K562 (cell line): Measurements from ENCODE around the gene PHB1. TPM values are rescaled to one million over a fixed set of nuclear protein-coding genes. Genes with fewer than 3 reads are reported as not detected.

Source experiments
- ATAC-seq: fragments of 200-7000 bp; cut with Tn5 transposase; 3 replicates; pipeline ENCODE4 v1.9.1; 2020; ENCODE audit warnings: moderate library complexity
- BruUV-seq: library from RNA; stranded (reverse); fragments of 400-500 nt; replicated peaks from 2 replicates; lab custom pipeline; 2021; lab: Mats Ljungman, UMichigan
- CTCF ChIA-PET: fragments of 300-600 bp; formaldehyde crosslinking; extraction: SDS; loops from one replicate; lab custom pipeline; 2021; ENCODE audit warnings: low intra/inter-chr PET ratio; lab: Yijun Ruan, JAX
- POLR2A ChIA-PET: fragments of 300-600, 350-650 bp; sonication (Branson Sonifier 250); formaldehyde crosslinking; extraction: SDS; loops from one replicate; lab custom pipeline; 2021; ENCODE audit warnings: antibody characterized with exemption, inconsistent platforms; lab: Yijun Ruan, JAX
- DNase-seq, 4 experiments: peaks; one replicate each; pipeline versions ENCODE4 v3.0.0 to v3.0.0-alpha.2; 2011 to 2018; ENCODE audit warnings: low spot score in 3 of 4, mixed read lengths in 3 of 4; ENCODE audit errors: extremely low read depth in 1 of 4
- FAIRE-seq: peaks from 2 replicates; lab custom pipeline; 2011; peaks lifted over from hg19 to GRCh38; lab: Jason Lieb, UNC
- H2AFZ ChIP-seq: 2 replicates; pipeline ENCODE4 v1.6.0; 2011; ENCODE audit warnings: low read depth, low read length, control low read depth, inconsistent platforms
- H3K27ac ChIP-seq: fragments of 200-600 bp; 3 replicates; pipeline ENCODE4 v1.8.0; 2011; ENCODE audit warnings: low read depth, mild to moderate bottlenecking, control low read depth, inconsistent platforms, low read length, moderate library complexity, mixed read lengths; ENCODE audit errors: extremely low read depth
- H3K27me3 ChIP-seq, 2 experiments: fragments of 300-600 bp in 1 of 2; 2 replicates in 1 of 2; 3 replicates in 1 of 2; pipeline versions ENCODE4 v1.6.0 to v1.8.0; 2011; ENCODE audit warnings: inconsistent platforms in 2 of 2, low read length in 2 of 2, mild to moderate bottlenecking in 1 of 2, mixed read lengths in 1 of 2, moderate library complexity in 1 of 2; ENCODE audit not compliant: control insufficient read depth in 2 of 2, insufficient read depth in 2 of 2
- H3K36me3 ChIP-seq: fragments of 300-600 bp; 3 replicates; pipeline ENCODE4 v1.8.0; 2011; ENCODE audit warnings: mild to moderate bottlenecking, low read length, inconsistent platforms; ENCODE audit not compliant: control insufficient read depth, insufficient read depth
- H3K4me1 ChIP-seq, 2 experiments: fragments of 200-600 bp in 1 of 2; replicated peaks in 1 of 2; 2 replicates in 1 of 2; 3 replicates in 1 of 2; pipeline versions ENCODE4 v1.5.1 to v1.8.0; 2011; ENCODE audit warnings: inconsistent platforms in 2 of 2, low read length in 2 of 2, mild to moderate bottlenecking in 1 of 2, mixed read lengths in 1 of 2, moderate library complexity in 1 of 2; ENCODE audit not compliant: control insufficient read depth in 2 of 2, insufficient read depth in 2 of 2
- H3K4me2 ChIP-seq: 2 replicates; pipeline ENCODE4 v1.6.1; 2011; ENCODE audit warnings: low read length, control low read depth, inconsistent platforms, mixed read lengths; ENCODE audit not compliant: insufficient read depth
- H3K4me3 ChIP-seq: fragments of 200-600 bp; sonication (generic), shearing (Covaris generic); 2 replicates; pipeline ENCODE4 v1.5.1; 2016; ENCODE audit warnings: control low read depth, inconsistent platforms
- H3K79me2 ChIP-seq: fragments of 200-600 bp; 3 replicates; pipeline ENCODE4 v1.8.0; 2011; ENCODE audit warnings: low read length, inconsistent platforms; ENCODE audit not compliant: control insufficient read depth, insufficient read depth
- H3K9ac ChIP-seq, 2 experiments: 2 replicates each; pipeline versions ENCODE4 v1.6.0 to v1.6.1; 2011; ENCODE audit warnings: low read depth in 2 of 2, low read length in 2 of 2, control low read depth in 1 of 2, inconsistent platforms in 1 of 2, mild to moderate bottlenecking in 1 of 2, mixed read lengths in 1 of 2; ENCODE audit not compliant: insufficient read depth in 1 of 2
- H3K9me1 ChIP-seq: one replicate; pipeline ENCODE4 v1.6.0; 2011; ENCODE audit warnings: inconsistent platforms, mild to moderate bottlenecking, low read length, moderate library complexity; ENCODE audit not compliant: control insufficient read depth, insufficient read depth
- H3K9me3 ChIP-seq: replicated peaks from 2 replicates; pipeline ENCODE4 v1.5.1; 2011; ENCODE audit warnings: low read depth, low read length, inconsistent platforms; ENCODE audit not compliant: control insufficient read depth, insufficient read depth
- H4K20me1 ChIP-seq: replicated peaks from 2 replicates; pipeline ENCODE4 v1.6.1; 2011; ENCODE audit warnings: low read length, inconsistent platforms, mixed read lengths; ENCODE audit not compliant: control insufficient read depth, insufficient read depth
- CHD4 ChIP-seq: fragments of 200-600 bp; sonication (generic); IDR thresholded peaks from 3 replicates; pipeline ENCODE4 v1.6.1; 2012; ENCODE audit warnings: low read depth, mild to moderate bottlenecking, mixed read lengths, low read length, inconsistent platforms; ENCODE audit not compliant: insufficient read depth, insufficient replicate concordance, poor library complexity, severe bottlenecking
- ELK1 ChIP-seq: sonication (generic); formaldehyde crosslinking; IDR thresholded peaks from 2 replicates; pipeline ENCODE4 v1.8.1; 2022; ENCODE audit warnings: missing genetic modification reagents
- FOXP1 ChIP-seq: sonication (generic); formaldehyde crosslinking; IDR thresholded peaks from 2 replicates; pipeline ENCODE4 v1.8.0; 2022; ENCODE audit warnings: mild to moderate bottlenecking, missing genetic modification reagents
- MTA2 ChIP-seq: fragments of 450-650 bp; IDR thresholded peaks from 2 replicates; pipeline ENCODE4 v1.6.1; 2016; ENCODE audit warnings: low read depth
- WGBS: fragments of 100-300 bp; shearing (Covaris generic); methylation state at CpG from one replicate; pipeline ENCODE4 v1.1.6; 2016; ENCODE audit warnings: low coverage, mixed read lengths; ENCODE audit not compliant: insufficient coverage; ENCODE audit errors: missing lambda C conversion rate; 5-methylcytosine and 5-hydroxymethylcytosine counted together
- in situ Hi-C: fragments of 300-500 bp; cut with MboI; formaldehyde crosslinking; loops from 4 replicates; pipeline ENCODE4 v1.15.0; 2018; ENCODE audit warnings: inconsistent platforms, mixed read lengths
- intact Hi-C: fragments of 100-400 bp; cut with micrococcal nuclease; formaldehyde crosslinking; loops from 2 replicates; pipeline ENCODE4 v1.14.2; 2022
- polyA plus RNA-seq, 8 experiments: library from polyadenylated mRNA; depleted of rRNA in 4 of 8; stranded (reverse) in 5 of 8; unstranded in 3 of 8; fragments of >200 nt; fragmentation: Nextera tagmentation in 2 of 8; fragmentation: Illumina TruSeq in 1 of 8; extraction: Ambion mirVana in 2 of 8; extraction: Trizol in 1 of 8; gene quantifications; 2 replicates each; pipeline versions ENCODE4 v1.2.1 to v1.2.3, GENCODE V29; 2011 to 2014; ENCODE audit warnings: inconsistent platforms in 1 of 8, missing spikeins in 1 of 8
- total RNA-seq, 7 experiments: library from RNA; depleted of rRNA in 6 of 7; stranded (reverse); fragments of >200 nt in 6 of 7; fragmentation: Illumina TruSeq in 2 of 7; extraction: Trizol in 2 of 7; gene quantifications; 2 replicates each; pipeline versions ENCODE4 v1.2.1 to v1.2.3, GENCODE V29; 2011 to 2021; ENCODE audit warnings: low replicate concordance in 1 of 7
- TF ChIP-seq, protein P1 (sequence below): fragments of 450-650 bp; conservative IDR thresholded peaks from 2 replicates; pipeline ENCODE4 v1.6.1; 2016; ENCODE audit warnings: missing genetic modification characterization, low read depth, mild to moderate bottlenecking, missing compliant biosample characterization, moderate library complexity
- TF ChIP-seq, protein P2 (sequence below), 2 experiments: fragments of 450-650 bp in 1 of 2; sonication (generic) in 1 of 2; formaldehyde crosslinking in 1 of 2; IDR thresholded peaks; 2 replicates each; pipeline versions ENCODE4 v1.7.1 to v1.9.0; 2016 to 2022; ENCODE audit warnings: inconsistent platforms in 1 of 2, mild to moderate bottlenecking in 1 of 2, missing genetic modification reagents in 1 of 2

The PHB1 gene
- total and polyA plus RNA-seq, 9 of the 15 experiments (the other 6 are each of a cell fraction or from before 2014, with no cell fraction given) = 191 to 818 (median 349) TPM

GRCh38 chr17:49407086-49407485 is 7.6 kb downstream of the PHB1 start:
- H2AFZ ChIP-seq = no peak overlapping the region
- H3K4me3 ChIP-seq = no peak overlapping the region
- no peaks in the 10 kb centered on the region for H3K9me1 ChIP-seq
- H3K4me2 ChIP-seq = no peak overlapping the region
- H4K20me1 ChIP-seq = 0 out of 2 replicates have a peak, but pooled peaks cover 4% of the 10 kb centered on the region
- H3K9ac ChIP-seq = no peak overlapping the region; a peak in 1 of 4 replicates
- H3K27me3 ChIP-seq = no peaks in the 10 kb centered on the region
- ATAC-seq = no peak
- TF ChIP-seq FOXP1 (CRISPR knock-in tag) (no peak), ELK1 (CRISPR knock-in tag) (no peak), CHD4 (no peak), MTA2 (no peak)
- TF ChIP-seq, protein P1, sequence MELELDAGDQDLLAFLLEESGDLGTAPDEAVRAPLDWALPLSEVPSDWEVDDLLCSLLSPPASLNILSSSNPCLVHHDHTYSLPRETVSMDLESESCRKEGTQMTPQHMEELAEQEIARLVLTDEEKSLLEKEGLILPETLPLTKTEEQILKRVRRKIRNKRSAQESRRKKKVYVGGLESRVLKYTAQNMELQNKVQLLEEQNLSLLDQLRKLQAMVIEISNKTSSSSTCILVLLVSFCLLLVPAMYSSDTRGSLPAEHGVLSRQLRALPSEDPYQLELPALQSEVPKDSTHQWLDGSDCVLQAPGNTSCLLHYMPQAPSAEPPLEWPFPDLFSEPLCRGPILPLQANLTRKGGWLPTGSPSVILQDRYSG (tag) = no peak
- TF ChIP-seq, protein P2, sequence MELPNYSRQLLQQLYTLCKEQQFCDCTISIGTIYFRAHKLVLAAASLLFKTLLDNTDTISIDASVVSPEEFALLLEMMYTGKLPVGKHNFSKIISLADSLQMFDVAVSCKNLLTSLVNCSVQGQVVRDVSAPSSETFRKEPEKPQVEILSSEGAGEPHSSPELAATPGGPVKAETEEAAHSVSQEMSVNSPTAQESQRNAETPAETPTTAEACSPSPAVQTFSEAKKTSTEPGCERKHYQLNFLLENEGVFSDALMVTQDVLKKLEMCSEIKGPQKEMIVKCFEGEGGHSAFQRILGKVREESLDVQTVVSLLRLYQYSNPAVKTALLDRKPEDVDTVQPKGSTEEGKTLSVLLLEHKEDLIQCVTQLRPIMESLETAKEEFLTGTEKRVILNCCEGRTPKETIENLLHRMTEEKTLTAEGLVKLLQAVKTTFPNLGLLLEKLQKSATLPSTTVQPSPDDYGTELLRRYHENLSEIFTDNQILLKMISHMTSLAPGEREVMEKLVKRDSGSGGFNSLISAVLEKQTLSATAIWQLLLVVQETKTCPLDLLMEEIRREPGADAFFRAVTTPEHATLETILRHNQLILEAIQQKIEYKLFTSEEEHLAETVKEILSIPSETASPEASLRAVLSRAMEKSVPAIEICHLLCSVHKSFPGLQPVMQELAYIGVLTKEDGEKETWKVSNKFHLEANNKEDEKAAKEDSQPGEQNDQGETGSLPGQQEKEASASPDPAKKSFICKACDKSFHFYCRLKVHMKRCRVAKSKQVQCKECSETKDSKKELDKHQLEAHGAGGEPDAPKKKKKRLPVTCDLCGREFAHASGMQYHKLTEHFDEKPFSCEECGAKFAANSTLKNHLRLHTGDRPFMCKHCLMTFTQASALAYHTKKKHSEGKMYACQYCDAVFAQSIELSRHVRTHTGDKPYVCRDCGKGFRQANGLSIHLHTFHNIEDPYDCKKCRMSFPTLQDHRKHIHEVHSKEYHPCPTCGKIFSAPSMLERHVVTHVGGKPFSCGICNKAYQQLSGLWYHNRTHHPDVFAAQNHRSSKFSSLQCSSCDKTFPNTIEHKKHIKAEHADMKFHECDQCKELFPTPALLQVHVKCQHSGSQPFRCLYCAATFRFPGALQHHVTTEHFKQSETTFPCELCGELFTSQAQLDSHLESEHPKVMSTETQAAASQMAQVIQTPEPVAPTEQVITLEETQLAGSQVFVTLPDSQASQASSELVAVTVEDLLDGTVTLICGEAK (IDR thresholded peaks at IDR 0.05) = no peak
- TF ChIP-seq, protein P2 (CRISPR knock-in tag; IDR thresholded peaks at IDR 0.05) = no peak
- in situ Hi-C loops (no loop called here), intact Hi-C loops (no loop called here)
- H3K36me3 ChIP-seq = peaks cover 94% of the 10 kb centered on the region
- H3K79me2 ChIP-seq = no peaks in the 10 kb centered on the region; the same call in 2 of the 3 replicates
- no peaks in the 10 kb centered on the region for H3K9me3 ChIP-seq
- CTCF ChIA-PET = interaction anchor here (0.8 to 2.4 kb wide), 4 partner anchors 28 to 149 kb away, joined by 3 to 29 read pairs (median 12); no protein-coding TSS in a partner anchor
- no peak overlapping the region for H3K27ac ChIP-seq
- 93% methylated on average over 9 of the region's 9 CpGs for WGBS
- no peak for FAIRE-seq
- POLR2A ChIA-PET = no interaction called here
- no TSS peak for BruUV-seq
- DNase-seq = no peak
- no peaks in the 10 kb centered on the region for H3K4me1 ChIP-seq
